OCI-LY7 (cell line): ENCODE data around the gene ERICH2. TPM values are rescaled to one million over a fixed set of nuclear protein-coding genes. Genes with fewer than 3 reads are reported as not detected.

ENCODE experiments used
- BruUV-seq: library from RNA; stranded (reverse); fragments of 400-500 nt; replicated peaks from 2 replicates; lab custom pipeline; 2021; lab: Mats Ljungman, UMichigan
- CTCF ChIA-PET: fragments of 300-600 bp; sonication (Branson Sonifier 250); formaldehyde crosslinking; loops from one replicate; lab custom pipeline; 2022; ENCODE audit warnings: antibody characterized with exemption; ENCODE audit not compliant: unreplicated experiment; lab: Charles Lee
- POLR2A ChIA-PET: fragments of 300-600 bp; sonication (Branson Sonifier 250); formaldehyde crosslinking; loops from one replicate; lab custom pipeline; 2022; ENCODE audit warnings: antibody characterized with exemption; lab: Charles Lee
- DNase-seq: peaks from one replicate; pipeline ENCODE4 v3.0.0-alpha.2; 2015; ENCODE audit warnings: low spot score
- H2AFZ ChIP-seq: fragments of 200-600 bp; sonication (generic), shearing (Covaris generic); 2 replicates; pipeline ENCODE4 v1.6.1; 2014; ENCODE audit warnings: mild to moderate bottlenecking, antibody characterized with exemption, low read length, moderate library complexity
- H3K27ac ChIP-seq: fragments of 200-600 bp; sonication (generic); 2 replicates; pipeline ENCODE4 v1.5.1; 2014; ENCODE audit warnings: mixed run types, low read depth, mild to moderate bottlenecking, moderate library complexity, low read length, inconsistent platforms; ENCODE audit not compliant: poor library complexity, severe bottlenecking
- H3K36me3 ChIP-seq: fragments of 200-600 bp; sonication (generic); 2 replicates; pipeline ENCODE4 v1.6.1; 2014; ENCODE audit warnings: mild to moderate bottlenecking, antibody characterized with exemption, low read length, moderate library complexity, mixed read lengths; ENCODE audit not compliant: insufficient read depth
- H3K4me1 ChIP-seq: fragments of 200-600 bp; sonication (generic); 2 replicates; pipeline ENCODE4 v1.5.1; 2014; ENCODE audit warnings: mild to moderate bottlenecking, low read length; ENCODE audit not compliant: insufficient read depth, poor library complexity, severe bottlenecking
- H3K4me2 ChIP-seq: fragments of 200-600 bp; sonication (generic); 2 replicates; pipeline ENCODE4 v1.6.1; 2014; ENCODE audit warnings: mild to moderate bottlenecking, low read length
- H3K4me3 ChIP-seq: fragments of 200-600 bp; sonication (generic); 2 replicates; pipeline ENCODE4 v1.5.1; 2014; ENCODE audit warnings: mild to moderate bottlenecking, low read depth, low read length; ENCODE audit not compliant: poor library complexity, severe bottlenecking
- H3K79me2 ChIP-seq: fragments of 200-600 bp; sonication (generic); 2 replicates; pipeline ENCODE4 v1.6.1; 2016; ENCODE audit warnings: low read depth, mild to moderate bottlenecking, low read length, moderate library complexity, mixed read lengths; ENCODE audit not compliant: insufficient read depth
- H3K9me2 ChIP-seq: fragments of 200-600 bp; sonication (generic); 2 replicates; pipeline ENCODE4 v1.6.1; 2016; ENCODE audit warnings: mild to moderate bottlenecking, low read length, mixed read lengths; ENCODE audit not compliant: insufficient read depth
- H3K9me3 ChIP-seq: fragments of 200-600 bp; sonication (generic); 2 replicates; pipeline ENCODE4 v1.6.1; 2014; ENCODE audit warnings: mild to moderate bottlenecking, mixed run types, low read length, mixed read lengths
- H4K20me1 ChIP-seq: fragments of 200-600 bp; sonication (generic); 2 replicates; pipeline ENCODE4 v1.6.1; 2014; ENCODE audit warnings: mild to moderate bottlenecking, antibody characterized with exemption, low read length, moderate library complexity, mixed read lengths; ENCODE audit not compliant: insufficient read depth
- CTCF ChIP-seq: fragments of 200-600 bp; sonication (generic); conservative IDR thresholded peaks from 2 replicates; pipeline ENCODE4 v1.5.1; 2014; ENCODE audit warnings: mild to moderate bottlenecking, antibody characterized with exemption, low read length, moderate library complexity, mixed read lengths
- EZH2phosphoT487 ChIP-seq: fragments of 200-600 bp; sonication (generic); IDR thresholded peaks from 2 replicates; pipeline ENCODE4 v1.6.1; 2018; ENCODE audit warnings: low read depth, borderline replicate concordance, mild to moderate bottlenecking, mixed run types, antibody characterized with exemption, low read length, moderate library complexity, mixed read lengths
- intact Hi-C: fragments of 100-400 bp; cut with micrococcal nuclease; formaldehyde crosslinking; loops from one replicate; pipeline ENCODE4 v1.10.0; 2022; ENCODE audit not compliant: unreplicated experiment
- total RNA-seq, 2 experiments: library from RNA; depleted of rRNA in 1 of 2; stranded (reverse); fragments of >200 nt in 1 of 2; shearing (Covaris generic) in 1 of 2; gene quantifications; 2 replicates each; pipeline ENCODE4 v1.2.3, GENCODE V29; 2014 to 2022

ERICH2 gene
- total RNA-seq, 2 experiments from 2014 or later: not detected

- TF ChIP-seq CTCF (no peak), EZH2phosphoT487 (no peak)
- no peaks in the 10 kb centered on the region for H3K79me2 ChIP-seq
- ChIA-PET POLR2A (interaction anchor here (0.5 to 1.0 kb wide), 2 partner anchors 40 to 291 kb away, joined by 3 to 8 read pairs; no protein-coding TSS in a partner anchor), CTCF (no interaction called here)
- no peaks in the 10 kb centered on the region for H3K4me1 ChIP-seq
- no peak overlapping the region for H3K4me2 ChIP-seq
- no peak overlapping the region for H3K27ac ChIP-seq
- no peak overlapping the region for H3K4me3 ChIP-seq
- H3K9me2 ChIP-seq: no peaks in the 10 kb centered on the region
- no peaks in the 10 kb centered on the region for H3K9me3 ChIP-seq
- no TSS peak for BruUV-seq
- intact Hi-C loops: no loop called here
- no peaks in the 10 kb centered on the region for H4K20me1 ChIP-seq
- no peak overlapping the region for H2AFZ ChIP-seq
- DNase-seq: no peak
- no peaks in the 10 kb centered on the region for H3K36me3 ChIP-seq
These were observed 72.6 kb downstream of the ERICH2 start for GRCh38 chr2:170842785-170843184.

- H3K36me3 ChIP-seq: no peaks in the 10 kb centered on the region
- intact Hi-C loops: no loop called here
- no peak for DNase-seq
- no peaks in the 10 kb centered on the region for H3K9me2 ChIP-seq
- no peak overlapping the region for H3K27ac ChIP-seq
- no peak overlapping the region for H2AFZ ChIP-seq
- H3K4me2 ChIP-seq: no peak overlapping the region
- BruUV-seq: no TSS peak
- no peaks in the 10 kb centered on the region for H3K4me1 ChIP-seq
- H3K79me2 ChIP-seq: no peaks in the 10 kb centered on the region
- POLR2A ChIA-PET: interaction anchor here (0.6 kb wide), 2 partner anchors 307 to 599 kb away, joined by 3 read pairs; no protein-coding TSS in a partner anchor
- CTCF ChIA-PET: no interaction called here
- H3K4me3 ChIP-seq: no peak overlapping the region
- TF ChIP-seq EZH2phosphoT487 (no peak), CTCF (no peak)
- no peaks in the 10 kb centered on the region for H3K9me3 ChIP-seq
- no peaks in the 10 kb centered on the region for H4K20me1 ChIP-seq
These were observed 73.5 kb downstream of the ERICH2 start for GRCh38 chr2:170843656-170844055.

- Histone ChIP-seq H2AFZ (no peak overlapping the region), H3K9me2 (no peaks in the 10 kb centered on the region), H3K36me3 (no peaks in the 10 kb centered on the region), H3K79me2 (no peaks in the 10 kb centered on the region), H3K4me1 (no peaks in the 10 kb centered on the region), H3K4me2 (no peak overlapping the region), H3K9me3 (no peaks in the 10 kb centered on the region), H3K27ac (no peak overlapping the region), H4K20me1 (no peaks in the 10 kb centered on the region), H3K4me3 (no peak overlapping the region)
- ChIA-PET POLR2A (no interaction called here), CTCF (no interaction called here)
- BruUV-seq: no TSS peak
- DNase-seq: peak; percentile 21
- intact Hi-C loops: no loop called here
- peak; percentile 73 for TF ChIP-seq CTCF
- TF ChIP-seq EZH2phosphoT487: no peak
These were observed 75.2 kb downstream of the ERICH2 start for GRCh38 chr2:170845343-170845742.
